Liver (tissue), 9 donors: ENCODE measurements around the gene PER1. TPM values are rescaled to one million over a fixed set of nuclear protein-coding genes. Genes with fewer than 3 reads are reported as not detected.

ENCODE experiments used
- DNase-seq: peaks from one replicate; pipeline ENCODE4 v3.0.0-alpha.2; 2017; ENCODE audit warnings: low spot score
- H3K27ac ChIP-seq, 2 donors: one replicate each; pipeline ENCODE4 v1.7.0; 2013; ENCODE audit warnings: inconsistent platforms in 2 of 2, low read length in 2 of 2, control low read depth in 1 of 2, low read depth in 1 of 2, mild to moderate bottlenecking in 1 of 2
- H3K27me3 ChIP-seq, 4 donors: one replicate each; pipeline versions ENCODE4 v1.6.1 to v1.7.0; 2013; ENCODE audit warnings: low read length in 3 of 4, inconsistent platforms in 1 of 4, mild to moderate bottlenecking in 1 of 4, moderate library complexity in 1 of 4; ENCODE audit not compliant: control insufficient read depth in 4 of 4, insufficient read depth in 4 of 4
- H3K36me3 ChIP-seq, 4 donors: one replicate each; pipeline versions ENCODE4 v1.6.1 to v1.7.0; 2013; ENCODE audit warnings: low read length in 3 of 4, mild to moderate bottlenecking in 3 of 4, low read depth in 1 of 4, moderate library complexity in 1 of 4; ENCODE audit not compliant: control insufficient read depth in 4 of 4, insufficient read depth in 3 of 4
- H3K4me1 ChIP-seq, 4 donors: one replicate each; pipeline versions ENCODE4 v1.6.1 to v1.7.0; 2013; ENCODE audit warnings: low read length in 3 of 4, mild to moderate bottlenecking in 3 of 4, moderate library complexity in 1 of 4; ENCODE audit not compliant: control insufficient read depth in 4 of 4, insufficient read depth in 4 of 4
- H3K4me3 ChIP-seq, 3 donors: one replicate each; pipeline versions ENCODE4 v1.6.1 to v1.7.0; 2013; ENCODE audit warnings: low read length in 3 of 3, control low read depth in 1 of 3, low read depth in 1 of 3, mild to moderate bottlenecking in 1 of 3
- H3K9ac ChIP-seq, 2 donors: one replicate each; pipeline ENCODE4 v1.7.0; 2013; ENCODE audit warnings: low read length in 2 of 2, mild to moderate bottlenecking in 2 of 2, moderate library complexity in 2 of 2, control low read depth in 1 of 2, low read depth in 1 of 2
- H3K9me3 ChIP-seq, 4 donors: one replicate each; pipeline versions ENCODE4 v1.6.1 to v1.7.0; 2013; ENCODE audit warnings: low read length in 3 of 4; ENCODE audit not compliant: control insufficient read depth in 4 of 4
- CTCF ChIP-seq: fragments of 150-350 bp; IDR thresholded peaks from 2 replicates; pipeline ENCODE4 v1.5.1; 2017; ENCODE audit warnings: improper control_type of control experiment, low read depth, low read length; ENCODE audit not compliant: missing input control
- EGR1 ChIP-seq, 2 donors: IDR thresholded peaks; 2 replicates each; pipeline ENCODE4 v1.6.1; 2016 to 2018; ENCODE audit warnings: antibody characterized with exemption in 2 of 2, low read depth in 2 of 2
- FOXA1 ChIP-seq: IDR thresholded peaks from 2 replicates; pipeline ENCODE4 v1.6.1; 2016; ENCODE audit warnings: antibody characterized with exemption
- FOXA2 ChIP-seq: IDR thresholded peaks from 2 replicates; pipeline ENCODE4 v1.6.1; 2016; ENCODE audit warnings: antibody characterized with exemption
- GABPA ChIP-seq, 2 donors: IDR thresholded peaks in 1 of 2; conservative IDR thresholded peaks in 1 of 2; 2 replicates each; pipeline ENCODE4 v1.6.1; 2016; ENCODE audit warnings: antibody characterized with exemption in 2 of 2, mild to moderate bottlenecking in 1 of 2, moderate library complexity in 1 of 2
- HNF4A ChIP-seq, 2 donors: conservative IDR thresholded peaks; 2 replicates each; pipeline ENCODE4 v1.6.1; 2016; ENCODE audit warnings: antibody characterized with exemption in 2 of 2, mild to moderate bottlenecking in 2 of 2
- HNF4G ChIP-seq: IDR thresholded peaks from 2 replicates; pipeline ENCODE4 v1.6.1; 2016; ENCODE audit warnings: antibody characterized with exemption
- JUND ChIP-seq, 2 donors: IDR thresholded peaks; 2 replicates each; pipeline ENCODE4 v1.6.1; 2016; ENCODE audit warnings: antibody characterized with exemption in 2 of 2
- NR2F2 ChIP-seq: IDR thresholded peaks from 2 replicates; pipeline ENCODE4 v1.6.1; 2016; ENCODE audit warnings: antibody characterized with exemption
- RXRA ChIP-seq, 2 donors: IDR thresholded peaks; 2 replicates each; pipeline ENCODE4 v1.6.1; 2017 to 2018; ENCODE audit warnings: antibody characterized with exemption in 2 of 2, mild to moderate bottlenecking in 1 of 2
- SP1 ChIP-seq: IDR thresholded peaks from 2 replicates; pipeline ENCODE4 v1.6.1; 2018; ENCODE audit warnings: antibody characterized with exemption, mild to moderate bottlenecking
- TAF1 ChIP-seq: conservative IDR thresholded peaks from 2 replicates; pipeline ENCODE4 v1.6.1; 2016; ENCODE audit warnings: antibody characterized with exemption, mild to moderate bottlenecking
- YY1 ChIP-seq: IDR thresholded peaks from 2 replicates; pipeline ENCODE4 v1.6.1; 2016; ENCODE audit warnings: antibody characterized with exemption, mild to moderate bottlenecking
- ZBTB33 ChIP-seq: IDR thresholded peaks from 2 replicates; pipeline ENCODE4 v1.6.1; 2016; ENCODE audit warnings: antibody characterized with exemption
- WGBS: extraction: QIAGEN DNeasy Blood & Tissue Kit; methylation state at CpG from one replicate; pipeline ENCODE4 v1.1.7; 2013; 5-methylcytosine and 5-hydroxymethylcytosine counted together
- polyA plus RNA-seq, 2 donors: library from polyadenylated mRNA; stranded (reverse) in 1 of 2; unstranded in 1 of 2; fragments of 200-250 nt in 1 of 2; fragments of >200 nt in 1 of 2; fragmentation: Nextera tagmentation in 1 of 2; extraction: Ambion mirVana in 1 of 2; gene quantifications; one replicate each; pipeline versions ENCODE4 v1.2.1 to v1.2.3, GENCODE V29; 2013 to 2015
- total RNA-seq, 2 donors: library from RNA; depleted of rRNA; stranded (reverse); fragments of >200 nt; gene quantifications; one replicate each; pipeline ENCODE4 v1.2.3, GENCODE V29; 2014
- TF ChIP-seq, protein P1 (sequence below): IDR thresholded peaks from 2 replicates; pipeline ENCODE4 v1.6.1; 2016; ENCODE audit warnings: antibody characterized with exemption
- TF ChIP-seq, protein P2 (sequence below): IDR thresholded peaks from 2 replicates; pipeline ENCODE4 v1.6.1; 2016; ENCODE audit warnings: antibody characterized with exemption, mild to moderate bottlenecking
- TF ChIP-seq, protein P3 (sequence below): IDR thresholded peaks from 2 replicates; pipeline ENCODE4 v1.6.1; 2016; ENCODE audit warnings: antibody characterized with exemption
- donor health status: healthy.
- donor health status: healthy.
- donor health status: healthy.
- donor health status: healthy.
- donor health status: healthy.

PER1 gene
- total and polyA plus RNA-seq, 4 donors = 10.1 to 71.6 (median 29.7) TPM

DNA sequence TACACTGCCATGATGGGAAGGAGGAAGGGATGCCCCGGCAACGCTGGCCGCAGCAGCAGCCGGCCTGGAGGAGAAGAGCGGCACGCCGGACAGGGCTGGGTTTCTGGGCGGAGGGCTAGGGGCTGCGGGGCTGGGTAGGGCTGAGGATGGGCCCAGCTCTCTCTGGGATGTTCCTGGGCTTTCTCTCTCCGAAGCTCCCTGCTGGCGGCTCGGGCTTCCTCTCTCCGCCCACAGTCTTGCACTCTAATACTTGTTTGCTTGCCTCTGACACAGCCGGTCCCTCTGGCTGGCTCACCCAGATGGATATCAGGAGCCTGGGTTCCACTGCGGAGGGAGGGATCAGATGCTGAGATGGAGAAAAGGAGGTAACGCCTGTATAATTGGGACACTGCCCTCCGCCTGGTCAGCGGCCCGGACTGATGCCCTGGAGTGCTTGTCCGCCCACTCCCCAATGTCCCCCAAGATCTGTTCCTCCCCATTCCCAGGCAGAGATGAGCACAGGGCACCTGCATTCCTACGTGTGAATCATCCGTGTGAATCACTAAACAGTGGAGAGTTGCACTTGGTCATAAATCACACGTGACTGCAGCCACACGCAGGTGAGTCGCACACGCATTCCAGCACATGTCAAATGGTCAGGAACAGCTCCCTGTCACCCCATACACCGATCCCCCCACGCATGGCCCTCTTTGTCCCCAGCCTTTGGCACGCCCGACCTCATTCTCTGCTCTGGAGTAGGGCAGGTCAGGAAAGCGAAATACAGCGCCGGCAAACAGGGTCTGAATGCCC lies 34.0 kb downstream of the PER1 start, which contains the start of gene ALOXE3:
Gene ALOXE3, minus strand, starts transcription at position 535 of the 789 bp plus-strand sequence. Its CDS starts 524 bp downstream, at position 11.
- WGBS = 3% methylated on average over 33 of the region's 33 CpGs
- TF ChIP-seq FOXA2 = no peak
- TF ChIP-seq HNF4A (conservative IDR thresholded peaks at IDR 0.05) = no peak
- TF ChIP-seq, protein P1, sequence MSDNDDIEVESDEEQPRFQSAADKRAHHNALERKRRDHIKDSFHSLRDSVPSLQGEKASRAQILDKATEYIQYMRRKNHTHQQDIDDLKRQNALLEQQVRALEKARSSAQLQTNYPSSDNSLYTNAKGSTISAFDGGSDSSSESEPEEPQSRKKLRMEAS = no peak
- TF ChIP-seq EGR1 (IDR thresholded peaks at IDR 0.05; ENCODE audit: low read depth in 2 of 2) = no peak
- TF ChIP-seq TAF1 = no peak
- no peak for TF ChIP-seq YY1
- no peak for TF ChIP-seq SP1
- no peak for TF ChIP-seq RXRA (IDR thresholded peaks at IDR 0.05)
- TF ChIP-seq JUND (IDR thresholded peaks at IDR 0.05) = no peak
- no peak for TF ChIP-seq HNF4G
- no peak for TF ChIP-seq ZBTB33
- no peak for TF ChIP-seq FOXA1
- TF ChIP-seq CTCF = no peak
- H3K9ac ChIP-seq = peak within 1 kb of the TSS; percentile 36 to 75
- DNase-seq = no peak
- peak within 1 kb of the TSS; percentile 34 to 43 (median 41) for H3K4me3 ChIP-seq
- peaks cover 0 to 24% (median 6%) of the 10 kb centered on the region in 4 donors for H3K27me3 ChIP-seq
- no peaks in the 10 kb centered on the region for H3K9me3 ChIP-seq
- peak within 1 kb of the TSS; percentile 34 to 59 for H3K27ac ChIP-seq
- peaks cover 14 to 48% (median 45%) of the 10 kb centered on the region in 4 donors for H3K4me1 ChIP-seq
- no peaks in the 10 kb centered on the region for H3K36me3 ChIP-seq

GRCh38 chr17:8117367-8117979 lies 34.7 kb downstream of the PER1 start:
- Histone ChIP-seq H3K4me1 (peaks cover 12 to 41% (median 38%) of the 10 kb centered on the region in 4 donors), H3K27ac (no peak overlapping the region), H3K9ac (no peak overlapping the region), H3K9me3 (no peaks in the 10 kb centered on the region), H3K36me3 (no peaks in the 10 kb centered on the region), H3K27me3 (peaks cover 0 to 19% (median 6%) of the 10 kb centered on the region in 4 donors), H3K4me3 (no peak overlapping the region)
- no peak for DNase-seq
- 6% methylated on average over 18 of the region's 18 CpGs for WGBS
- TF ChIP-seq, protein P1 = no peak
- TF ChIP-seq HNF4G = no peak
- no peak for TF ChIP-seq YY1
- TF ChIP-seq, protein P2, sequence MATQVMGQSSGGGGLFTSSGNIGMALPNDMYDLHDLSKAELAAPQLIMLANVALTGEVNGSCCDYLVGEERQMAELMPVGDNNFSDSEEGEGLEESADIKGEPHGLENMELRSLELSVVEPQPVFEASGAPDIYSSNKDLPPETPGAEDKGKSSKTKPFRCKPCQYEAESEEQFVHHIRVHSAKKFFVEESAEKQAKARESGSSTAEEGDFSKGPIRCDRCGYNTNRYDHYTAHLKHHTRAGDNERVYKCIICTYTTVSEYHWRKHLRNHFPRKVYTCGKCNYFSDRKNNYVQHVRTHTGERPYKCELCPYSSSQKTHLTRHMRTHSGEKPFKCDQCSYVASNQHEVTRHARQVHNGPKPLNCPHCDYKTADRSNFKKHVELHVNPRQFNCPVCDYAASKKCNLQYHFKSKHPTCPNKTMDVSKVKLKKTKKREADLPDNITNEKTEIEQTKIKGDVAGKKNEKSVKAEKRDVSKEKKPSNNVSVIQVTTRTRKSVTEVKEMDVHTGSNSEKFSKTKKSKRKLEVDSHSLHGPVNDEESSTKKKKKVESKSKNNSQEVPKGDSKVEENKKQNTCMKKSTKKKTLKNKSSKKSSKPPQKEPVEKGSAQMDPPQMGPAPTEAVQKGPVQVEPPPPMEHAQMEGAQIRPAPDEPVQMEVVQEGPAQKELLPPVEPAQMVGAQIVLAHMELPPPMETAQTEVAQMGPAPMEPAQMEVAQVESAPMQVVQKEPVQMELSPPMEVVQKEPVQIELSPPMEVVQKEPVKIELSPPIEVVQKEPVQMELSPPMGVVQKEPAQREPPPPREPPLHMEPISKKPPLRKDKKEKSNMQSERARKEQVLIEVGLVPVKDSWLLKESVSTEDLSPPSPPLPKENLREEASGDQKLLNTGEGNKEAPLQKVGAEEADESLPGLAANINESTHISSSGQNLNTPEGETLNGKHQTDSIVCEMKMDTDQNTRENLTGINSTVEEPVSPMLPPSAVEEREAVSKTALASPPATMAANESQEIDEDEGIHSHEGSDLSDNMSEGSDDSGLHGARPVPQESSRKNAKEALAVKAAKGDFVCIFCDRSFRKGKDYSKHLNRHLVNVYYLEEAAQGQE = no peak
- TF ChIP-seq HNF4A (conservative IDR thresholded peaks at IDR 0.05) = no peak
- no peak for TF ChIP-seq GABPA (IDR thresholded peaks at IDR 0.05 in 1 of 2, conservative IDR thresholded peaks at IDR 0.05 in 1 of 2)
- TF ChIP-seq CTCF = no peak
- TF ChIP-seq NR2F2 = no peak
- no peak for TF ChIP-seq ZBTB33
- TF ChIP-seq, protein P3, sequence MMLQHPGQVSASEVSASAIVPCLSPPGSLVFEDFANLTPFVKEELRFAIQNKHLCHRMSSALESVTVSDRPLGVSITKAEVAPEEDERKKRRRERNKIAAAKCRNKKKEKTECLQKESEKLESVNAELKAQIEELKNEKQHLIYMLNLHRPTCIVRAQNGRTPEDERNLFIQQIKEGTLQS = no peak
- TF ChIP-seq FOXA2 = no peak
